ENCODE measurements around the gene PATL1.
"Not testable (repeated sequence)": the region's sequence is repeated elsewhere in the genome, so short reads cannot be mapped to it uniquely, and the experiment has no call there.

Gene PATL1

DNA sequence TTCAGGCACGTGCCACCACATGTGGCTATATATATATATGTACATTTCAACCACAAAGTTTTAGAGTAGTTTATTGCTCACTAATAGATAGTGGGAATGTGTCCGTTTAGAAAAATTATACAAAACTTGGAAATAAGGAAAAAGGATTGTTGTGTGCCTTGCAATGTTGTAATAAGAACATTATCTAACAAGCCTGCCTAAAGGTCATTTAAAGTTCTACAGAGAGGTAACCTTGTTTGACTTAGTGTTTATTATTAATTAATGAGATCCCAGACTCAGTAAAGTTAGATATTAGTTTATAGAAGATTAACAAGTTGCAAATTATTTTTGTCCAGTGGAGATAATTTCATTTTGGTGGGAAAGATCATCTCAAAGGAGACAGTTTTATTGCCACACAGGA lies 5.5 kb upstream of the PATL1 start:
- DNase-seq (ENCODE audit: low read depth): no peak

DNA sequence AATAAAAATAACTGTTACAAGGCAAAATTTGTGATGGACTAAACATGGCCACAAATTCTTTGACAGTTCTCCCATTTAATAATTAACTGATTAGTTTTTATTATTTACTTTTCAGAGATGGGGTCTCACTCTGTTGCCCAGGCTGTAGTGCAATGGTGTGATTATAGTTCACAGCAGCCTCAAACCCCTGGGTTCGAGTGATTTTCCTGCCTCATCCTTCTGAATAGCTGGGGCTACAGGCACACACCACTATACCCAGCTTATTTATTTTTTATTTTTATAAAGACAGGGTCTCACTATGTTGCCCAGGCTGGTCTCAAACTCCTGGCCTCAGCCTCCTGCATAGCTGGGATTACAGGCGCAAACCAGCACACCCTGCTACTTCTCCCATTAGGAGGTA lies 4.5 kb upstream of the PATL1 start:
- no peak for DNase-seq (ENCODE audit: low read depth)

DNA sequence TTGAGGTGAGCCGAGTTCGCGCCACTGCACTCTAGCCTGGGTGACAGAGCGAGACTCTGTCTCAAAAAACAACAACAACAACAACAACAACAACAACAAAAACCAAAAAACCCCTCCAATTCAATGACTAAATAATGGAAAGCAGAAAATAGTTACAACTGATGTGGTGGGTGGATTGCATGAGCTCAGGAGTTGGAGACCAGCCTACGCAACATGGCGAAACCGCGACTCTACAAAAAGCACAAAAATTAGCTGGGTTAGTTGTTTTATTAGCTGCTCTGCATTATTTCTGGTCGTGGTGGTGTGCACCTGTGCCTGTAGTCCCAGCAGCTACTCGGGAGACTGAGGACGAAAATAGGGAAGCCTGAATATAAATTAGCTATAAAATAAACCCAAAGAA lies 2.6 kb upstream of the PATL1 start:
- DNase-seq (ENCODE audit: low read depth): no peak

DNA sequence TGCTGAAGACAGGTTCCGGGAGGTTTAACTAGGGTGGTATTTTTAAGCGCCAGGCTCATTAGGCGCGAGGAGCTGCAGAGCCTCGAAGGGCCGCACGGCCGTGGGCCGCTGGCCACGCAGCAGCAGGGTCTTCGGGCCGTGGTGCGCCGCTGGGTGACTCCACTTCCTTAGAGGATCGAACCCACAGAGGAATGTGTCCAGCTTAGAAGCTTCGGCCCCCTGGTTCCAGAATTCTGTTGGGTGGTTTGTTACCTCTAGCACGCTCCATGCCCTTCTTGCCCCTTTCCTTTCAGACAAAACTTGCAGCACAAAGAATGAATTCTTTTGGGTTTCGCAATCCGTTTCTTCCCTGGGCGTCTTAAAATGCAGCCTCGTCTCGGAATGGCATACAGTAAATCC lies 773 bp upstream of the PATL1 start:
- DNase-seq (ENCODE audit: low read depth): no peak

DNA sequence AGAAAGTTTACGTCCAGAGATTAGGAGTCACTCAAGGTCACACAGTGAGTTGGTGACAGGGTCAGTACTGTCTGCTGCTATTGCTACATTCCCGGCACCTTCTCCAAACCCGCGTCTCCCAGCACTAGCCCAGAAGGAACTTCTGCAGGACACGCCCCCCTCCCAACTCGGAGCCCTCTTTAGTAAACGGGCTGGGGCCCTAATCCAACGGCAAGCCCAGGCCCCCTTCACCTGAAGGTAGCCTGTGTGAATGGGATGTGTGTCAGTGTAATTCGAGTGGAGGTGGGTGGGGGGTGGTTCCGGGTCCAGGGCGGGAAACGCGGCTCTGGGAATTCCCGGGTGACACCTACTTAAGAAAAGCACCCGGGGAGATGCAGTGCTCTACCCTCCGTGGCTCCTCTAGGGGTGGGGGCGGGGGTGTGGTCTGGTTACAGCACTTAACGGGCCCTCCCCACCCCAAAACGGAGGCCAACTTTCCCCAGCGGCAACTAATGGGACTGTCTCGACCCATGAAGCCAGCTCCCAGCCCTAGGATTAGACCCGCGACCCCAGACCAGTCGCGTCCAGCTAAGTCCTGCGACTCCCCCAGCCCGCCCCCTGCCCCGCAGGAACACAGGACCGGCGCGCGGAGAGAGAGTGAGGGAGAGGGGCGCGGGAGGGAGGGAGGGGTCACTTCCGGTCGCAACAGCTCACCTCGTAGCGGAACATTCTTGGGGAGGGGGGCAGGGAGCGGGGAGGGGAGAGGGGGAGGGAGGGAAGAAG lies 468 bp downstream of the PATL1 start:
- DNase-seq (ENCODE audit: low read depth): peak; percentile 62

DNA sequence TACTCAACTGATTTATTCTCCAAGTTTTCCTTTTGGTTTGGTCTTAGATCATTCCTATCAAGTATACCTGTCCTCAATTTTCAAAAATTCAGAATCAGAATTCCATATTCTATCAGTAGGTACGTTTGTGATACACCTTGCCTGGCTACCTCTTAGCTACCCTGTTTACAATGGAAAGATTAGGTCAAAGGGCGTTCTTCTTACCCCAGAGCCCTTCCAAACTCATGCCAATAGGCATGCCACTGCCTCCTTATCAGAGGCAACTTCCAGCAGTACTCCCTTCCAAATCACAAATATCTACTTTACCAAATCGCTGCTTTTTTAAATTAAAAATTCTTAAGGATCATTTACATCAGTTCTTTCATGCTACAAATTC lies 1.0 kb downstream of the PATL1 start:
- DNase-seq (ENCODE audit: low read depth): no peak

DNA sequence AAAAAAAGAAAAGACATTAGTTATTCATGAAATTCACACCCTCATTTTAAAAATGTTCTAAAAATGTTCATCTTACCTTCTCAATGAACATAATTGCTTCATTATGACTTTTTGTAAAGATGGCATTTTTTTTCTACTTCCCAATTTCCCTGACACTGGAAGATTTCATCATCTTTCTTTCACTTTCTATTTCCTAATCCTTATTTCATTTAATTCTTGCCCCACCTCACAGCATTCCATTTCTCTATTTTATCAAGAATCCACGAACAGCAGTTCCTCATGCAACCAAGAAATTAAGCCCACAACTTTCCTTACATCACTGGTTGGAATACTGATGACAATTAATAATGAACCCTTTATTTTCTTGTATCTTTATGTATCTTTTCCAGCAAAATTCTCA lies 1.9 kb downstream of the PATL1 start:
- no peak for DNase-seq (ENCODE audit: low read depth)

DNA sequence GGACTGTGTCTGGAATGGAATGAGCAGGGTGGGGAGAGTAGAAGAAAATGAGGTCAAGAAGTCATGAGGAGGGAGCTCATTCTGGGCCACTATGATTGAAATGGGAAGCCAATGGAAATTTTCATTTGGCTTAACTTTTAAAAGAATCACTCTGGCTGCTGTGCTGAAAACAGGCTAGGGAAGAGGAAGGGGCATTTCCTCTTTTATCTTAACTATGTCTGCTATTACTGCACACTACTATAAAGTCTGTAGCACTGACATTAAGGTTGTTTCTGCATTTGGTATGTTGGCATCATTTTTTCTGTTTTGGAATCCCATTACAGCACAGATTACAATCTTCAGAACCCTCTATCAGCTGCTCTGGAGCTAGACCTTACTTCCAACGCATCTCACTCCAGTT lies 8.2 kb downstream of the PATL1 start:
- no peak for DNase-seq (ENCODE audit: low read depth)

DNA sequence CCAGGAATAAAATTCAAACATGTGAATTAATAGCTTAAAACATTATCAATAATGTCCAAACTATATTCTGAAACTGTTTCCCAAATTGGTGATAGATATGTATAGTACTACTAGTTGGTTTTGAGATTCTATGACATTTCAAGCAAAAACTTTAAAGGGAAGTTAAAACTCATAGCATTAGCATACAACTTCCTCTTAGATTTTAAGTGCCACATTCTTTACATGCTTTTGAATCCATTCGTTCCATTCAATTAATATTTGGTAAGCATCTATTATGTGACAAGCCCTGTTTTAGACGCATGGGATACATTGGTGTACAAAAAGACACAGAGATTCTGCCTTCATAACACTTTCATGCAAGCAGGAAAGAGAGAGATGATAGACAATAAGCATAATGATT lies 8.9 kb downstream of the PATL1 start:
- DNase-seq (ENCODE audit: low read depth): no peak

DNA sequence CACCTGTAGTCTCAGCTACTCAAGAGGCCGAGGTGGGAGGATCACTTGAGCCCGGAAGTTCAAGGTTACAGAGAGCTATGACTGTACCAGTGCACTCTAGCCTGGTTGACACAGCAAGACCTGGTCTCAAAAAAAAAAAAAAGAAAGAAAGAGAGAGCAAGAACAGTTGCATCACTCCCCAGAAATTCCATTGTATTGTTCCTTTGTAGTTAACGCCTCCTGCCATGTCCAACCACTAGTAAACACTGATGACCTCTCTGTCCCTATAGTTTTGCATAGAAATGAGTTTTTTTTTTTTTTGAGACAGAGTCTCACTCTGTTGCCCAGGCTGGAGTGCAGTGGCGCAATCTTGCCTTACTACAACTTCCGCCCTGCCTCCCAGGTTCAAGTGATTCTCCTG lies 10.8 kb downstream of the PATL1 start:
- DNase-seq (ENCODE audit: low read depth): no peak

DNA sequence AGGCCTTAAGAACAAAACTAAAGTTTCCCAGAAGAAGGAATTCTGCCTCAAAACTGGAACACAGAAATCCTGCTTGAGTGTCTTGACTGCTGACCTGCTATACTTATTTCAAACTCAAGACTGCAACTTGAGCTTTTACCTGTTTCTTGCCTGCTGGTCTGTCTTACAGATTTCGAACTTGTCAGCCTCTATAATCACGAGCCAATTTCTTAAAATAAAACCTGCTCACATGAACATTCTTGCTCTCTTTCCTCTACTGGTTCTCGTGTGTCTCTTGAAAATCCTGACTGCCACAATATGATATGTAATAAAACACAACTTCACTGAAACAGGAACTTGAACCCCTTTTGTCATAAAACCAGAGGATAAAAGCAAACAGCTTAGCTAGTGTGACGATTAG lies 13.9 kb downstream of the PATL1 start:
- DNase-seq (ENCODE audit: low read depth): no peak

DNA sequence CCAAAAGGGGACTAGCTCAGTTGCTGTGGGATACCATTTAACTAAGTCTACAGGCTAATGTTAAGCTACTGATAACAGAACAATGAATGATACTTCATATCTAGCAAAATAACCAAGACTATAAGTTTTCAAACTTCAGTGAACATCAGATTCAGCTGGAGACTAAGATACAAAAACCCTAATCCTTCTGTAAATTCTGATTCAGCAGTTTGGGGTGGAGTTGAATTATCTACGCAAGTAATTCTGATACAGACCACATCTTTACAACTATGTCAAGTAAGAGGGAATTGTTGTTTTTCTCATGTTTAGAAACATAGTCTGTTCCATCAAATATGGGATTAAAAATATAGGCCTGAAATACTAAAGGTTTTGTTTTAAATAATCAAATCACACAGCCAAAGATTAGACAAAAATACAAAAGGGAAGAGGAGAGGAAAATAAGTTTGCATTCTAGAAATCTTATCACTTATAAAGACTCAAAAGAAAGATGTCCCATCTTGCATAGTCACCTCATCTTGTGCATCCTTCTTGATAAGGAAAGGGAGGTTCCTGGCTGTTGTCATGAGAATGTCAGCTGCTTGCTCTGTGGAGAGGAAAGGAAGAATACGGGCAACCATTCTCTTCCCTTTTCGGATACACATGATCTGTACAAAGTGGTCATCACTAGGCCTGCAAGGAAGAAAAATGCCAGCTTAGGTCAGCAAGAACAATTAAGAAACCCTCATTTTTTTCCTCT lies 21.4 kb downstream of the PATL1 start:
- DNase-seq (ENCODE audit: low read depth): no peak

DNA sequence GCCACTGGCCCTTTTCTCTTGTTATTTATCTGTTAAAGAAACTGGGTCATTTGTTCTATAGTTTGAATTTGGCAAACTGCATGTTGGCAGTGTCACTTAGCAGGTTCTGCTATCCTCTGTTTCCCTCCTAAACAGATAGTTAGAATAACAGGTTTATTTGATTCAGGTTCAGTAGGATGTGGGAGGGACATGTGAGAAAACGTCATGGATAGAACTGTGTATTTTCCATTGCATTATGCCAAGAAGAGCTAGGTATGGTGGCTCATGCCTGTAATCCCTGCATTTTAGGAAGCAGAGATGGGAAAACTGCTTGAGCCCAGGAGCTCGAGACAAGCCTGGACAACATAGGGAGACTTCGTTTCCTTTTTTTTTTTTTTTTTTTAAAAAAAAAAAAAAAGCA lies 24.3 kb downstream of the PATL1 start:
- DNase-seq (ENCODE audit: low read depth): no peak

DNA sequence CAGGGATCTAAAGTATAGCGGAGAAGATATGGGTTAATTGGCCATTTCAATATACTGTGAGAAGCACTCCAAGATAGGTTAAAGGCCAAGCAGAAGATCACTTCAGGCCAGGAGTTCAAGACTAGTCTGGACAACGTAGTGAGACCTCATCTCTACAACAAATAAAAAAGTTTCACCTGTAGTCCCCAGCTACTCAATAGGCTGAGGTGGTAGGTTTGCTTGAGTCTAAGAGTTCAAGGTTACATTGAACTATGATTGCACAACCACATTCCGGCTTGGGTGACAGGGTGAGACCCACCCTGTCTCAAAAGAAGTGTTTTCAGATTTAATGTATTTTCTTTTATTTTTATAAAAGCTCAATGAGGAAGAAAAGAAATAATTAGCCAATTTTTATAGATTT lies 25.4 kb downstream of the PATL1 start:
- DNase-seq (ENCODE audit: low read depth): no peak

DNA sequence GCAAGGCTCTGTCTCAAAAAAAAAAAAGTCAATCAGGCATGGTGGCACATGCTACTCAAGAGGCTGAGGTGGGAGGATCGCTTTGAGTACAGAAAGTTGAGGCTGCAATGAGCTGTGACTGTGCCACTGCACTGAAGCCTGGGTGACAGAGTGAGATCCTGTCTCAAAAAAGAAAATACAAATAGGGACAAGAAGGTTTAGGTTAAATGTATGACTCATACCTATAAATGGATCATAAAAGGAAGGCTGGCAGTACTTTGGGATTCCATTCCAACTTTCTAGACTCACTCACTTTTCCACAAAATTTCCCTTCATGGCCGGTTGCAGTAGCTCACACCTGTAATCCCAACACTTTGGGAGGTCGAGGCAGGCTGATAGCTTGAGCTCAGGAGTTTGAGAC lies 27.7 kb downstream of the PATL1 start:
- no peak for DNase-seq (ENCODE audit: low read depth)

DNA sequence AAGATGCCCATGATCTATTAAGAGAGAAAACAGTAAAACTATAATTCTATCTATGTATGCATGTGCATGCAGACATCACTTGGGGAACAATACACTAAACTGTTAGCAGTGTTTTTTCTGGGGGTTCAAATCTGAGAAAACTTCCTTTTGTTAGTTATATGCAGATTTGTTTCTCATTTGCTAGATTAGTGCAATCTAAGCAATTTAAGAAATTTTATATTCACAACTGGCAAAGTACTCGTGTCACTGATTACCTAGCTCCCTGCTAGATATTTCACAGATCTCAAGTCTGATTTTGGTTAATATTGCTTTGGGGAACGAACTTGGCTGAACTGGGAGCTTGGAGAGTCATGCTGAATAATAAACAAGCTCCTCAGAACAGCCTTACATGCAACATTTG lies 38.3 kb downstream of the PATL1 start:
- DNase-seq (ENCODE audit: low read depth): no peak

DNA sequence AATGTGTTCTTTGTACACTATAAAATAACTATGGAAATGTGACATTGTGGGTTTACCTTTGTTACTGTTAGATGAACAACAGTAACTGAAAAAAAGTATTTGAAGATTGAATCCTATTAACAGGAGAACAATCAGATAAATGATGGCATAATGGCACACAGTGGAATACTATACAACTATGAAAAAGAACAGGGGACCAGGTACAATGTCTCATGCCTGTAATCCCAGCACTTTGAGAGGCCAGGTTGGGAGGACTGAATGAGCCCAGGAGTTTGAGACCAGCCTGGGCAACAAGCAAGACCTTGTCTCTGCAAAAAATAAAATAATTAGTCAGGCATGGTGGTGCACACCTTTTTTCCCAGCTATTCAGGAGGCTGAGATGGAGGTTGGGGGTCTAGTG lies 38.8 kb downstream of the PATL1 start:
- DNase-seq (ENCODE audit: low read depth): no peak

DNA sequence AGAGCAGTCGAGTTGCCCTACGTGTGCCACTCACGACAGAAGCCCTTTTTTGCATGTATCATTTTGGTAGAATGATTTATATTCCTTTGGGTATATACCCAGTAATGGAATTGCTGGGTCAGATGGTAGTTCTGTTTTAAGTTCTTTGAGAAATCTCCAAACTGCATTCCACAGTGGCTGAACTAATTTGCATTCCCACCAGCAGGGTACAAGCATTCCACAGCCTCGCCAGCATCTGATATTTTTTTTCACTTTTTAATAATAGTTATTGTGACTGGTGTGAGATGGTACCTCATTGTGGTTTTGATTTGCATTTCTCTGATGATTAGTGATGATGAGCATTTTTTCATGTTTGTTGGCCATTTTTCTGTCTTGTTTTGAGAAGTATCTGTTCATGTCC lies 41.9 kb downstream of the PATL1 start:
- not testable (repeated sequence) for DNase-seq (ENCODE audit: low read depth)

DNA sequence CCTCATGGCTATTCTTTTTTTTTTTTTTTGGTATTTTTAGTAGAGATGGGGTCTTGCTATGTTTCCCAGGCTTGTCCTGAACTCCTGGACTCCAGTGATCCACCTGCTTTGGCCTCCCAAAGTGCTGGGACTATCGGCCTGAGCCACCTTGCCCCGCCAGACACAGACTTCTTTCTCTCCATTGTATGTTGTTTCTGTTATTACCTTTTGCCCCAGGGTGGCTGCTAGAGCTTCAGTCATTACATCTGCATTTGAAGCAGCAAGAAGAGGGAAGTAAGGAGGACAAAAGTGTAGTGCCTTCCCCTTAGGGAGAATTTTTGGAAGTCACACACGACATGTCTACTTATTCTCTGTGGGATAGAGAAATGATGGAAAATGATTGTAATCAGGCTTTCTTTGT lies 43.1 kb downstream of the PATL1 start:
- DNase-seq (ENCODE audit: low read depth): no peak

DNA sequence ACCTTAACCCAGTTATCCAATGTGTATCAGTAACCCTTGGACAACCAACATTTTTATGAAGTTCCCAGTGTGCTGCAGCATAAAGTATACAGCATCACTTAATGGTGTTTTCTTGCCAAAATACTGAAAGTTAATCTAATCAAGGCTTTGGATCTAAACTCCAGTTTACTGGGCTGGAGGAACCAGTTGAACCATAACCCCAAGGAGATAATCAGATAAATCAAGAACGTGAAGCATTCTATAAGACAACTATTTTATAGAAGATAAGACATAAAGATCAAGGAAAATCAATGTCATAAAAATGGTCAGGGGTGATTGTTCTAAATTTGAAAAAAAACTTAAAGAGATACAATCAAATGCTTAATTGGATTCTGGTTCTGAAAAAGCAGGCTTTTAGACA lies 51.0 kb downstream of the PATL1 start:
- no peak for DNase-seq (ENCODE audit: low read depth)

DNA sequence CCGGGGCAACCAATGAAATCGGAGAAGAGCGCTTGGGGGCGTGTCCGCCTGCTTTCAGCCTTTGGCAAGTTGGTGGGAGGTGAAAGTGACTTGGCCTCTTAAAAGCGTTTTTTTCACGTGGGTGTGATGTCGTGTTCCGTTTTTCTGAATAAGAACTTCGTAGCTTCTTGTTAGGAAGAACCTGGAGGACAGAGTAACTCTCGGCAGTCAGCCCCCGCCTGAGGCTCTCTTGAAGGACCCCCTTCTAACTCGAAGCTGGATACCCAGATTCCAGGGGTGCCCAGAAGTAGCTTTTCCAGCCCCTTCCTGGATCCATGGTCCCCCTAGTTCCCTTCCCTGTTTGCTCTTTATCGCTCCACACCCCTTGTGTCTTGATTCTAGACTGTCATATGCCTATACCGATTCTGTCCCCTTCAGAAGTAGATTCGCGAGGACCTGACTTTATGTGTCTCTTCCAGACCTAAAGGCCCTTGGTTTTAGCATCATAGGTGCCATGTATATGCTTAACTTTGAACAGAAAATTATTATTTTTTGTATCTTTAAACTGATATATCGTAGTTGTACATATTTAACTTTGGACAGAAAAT lies 52.3 kb downstream of the PATL1 start:
- DNase-seq (ENCODE audit: low read depth): no peak

DNA sequence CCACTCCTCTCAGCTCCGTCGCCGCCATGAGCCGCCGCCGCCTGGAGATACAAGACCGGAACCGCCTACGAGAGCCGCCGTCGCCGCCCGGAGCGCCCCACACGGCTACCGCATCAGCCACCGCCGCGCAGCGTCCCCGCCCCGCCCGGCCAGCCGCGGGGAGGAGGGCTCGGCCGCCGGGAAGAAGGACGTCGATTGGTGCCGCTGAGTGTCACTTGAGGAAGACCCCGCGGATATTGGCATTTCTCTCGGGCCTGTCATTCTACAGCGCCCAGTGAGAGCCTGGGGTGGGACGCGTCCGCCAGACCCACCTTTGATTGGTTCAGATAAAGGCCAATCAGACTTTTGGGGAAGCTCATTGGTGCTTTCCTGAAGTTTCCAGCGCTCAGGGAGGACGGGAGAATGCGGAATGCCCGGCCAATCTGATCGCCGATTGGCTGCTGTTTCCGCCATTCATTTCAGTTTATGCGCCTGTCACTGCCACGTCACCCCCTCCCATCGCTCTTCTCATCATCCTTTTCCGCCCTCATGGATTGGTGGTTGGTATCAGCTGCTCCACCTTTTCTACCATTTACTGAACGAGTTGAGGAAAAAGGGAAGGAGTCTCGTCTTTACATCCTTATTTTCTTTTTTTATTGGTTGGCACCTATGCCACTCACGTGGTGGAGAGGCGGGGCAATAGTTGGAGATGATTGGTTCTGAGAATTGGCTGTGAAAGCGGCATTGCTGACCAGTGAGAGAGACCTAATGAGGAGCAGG lies 53.0 kb downstream of the PATL1 start, which contains the start of gene OSBP:
OSBP (minus strand) TSS at position 138 of the 759 bp plus-strand sequence; CDS start at position 28, 110 bp downstream.
- DNase-seq (ENCODE audit: low read depth): peak; percentile 91

All from stimulated activated CD8-positive, alpha-beta memory T cell treated with anti-CD3 and anti-CD28 coated beads, Interleukin-12 subunit alpha, Interleukin-12 subunit beta, amount 100 ng/mL, for 4 hours (primary cell).